ENCODE results near the gene SLC24A2.
"Not testable (repeated sequence)": the region's sequence is repeated elsewhere in the genome, so short reads cannot be mapped to it uniquely, and the experiment has no call there.

SLC24A2 gene

DNA sequence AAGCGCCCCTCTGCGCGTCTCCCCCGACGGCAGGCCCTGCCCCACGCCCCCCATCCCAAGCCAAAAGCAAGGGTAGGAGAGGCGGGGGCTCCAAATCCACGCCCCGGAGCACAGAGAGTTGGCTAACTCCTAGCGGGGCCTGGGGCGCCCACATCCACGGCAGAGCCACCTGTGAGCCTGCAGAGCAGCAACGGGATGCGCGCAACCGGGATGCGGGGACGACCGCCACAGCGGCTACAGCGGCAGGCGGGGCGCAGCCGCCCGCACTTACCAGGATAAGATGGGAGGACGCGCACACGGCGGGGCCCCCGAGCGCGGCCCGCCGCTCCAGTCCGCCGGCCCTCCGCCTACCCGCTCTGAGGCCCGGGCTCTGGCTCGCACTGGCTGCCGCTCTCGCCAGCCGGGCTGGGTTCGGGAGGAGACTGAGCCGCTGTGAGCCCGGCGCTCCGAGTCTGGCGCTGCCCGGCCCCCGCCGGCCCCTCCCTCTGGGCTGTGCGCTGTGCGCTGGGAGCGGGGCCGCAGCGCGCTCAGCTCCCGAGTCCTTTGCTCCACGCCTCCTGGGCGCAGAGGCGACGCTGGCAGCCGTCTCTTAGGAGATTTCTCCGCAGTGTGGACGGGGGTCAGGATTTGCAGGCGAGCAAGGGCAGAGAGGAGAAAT lies at the start of gene SLC24A2:
TSS of gene SLC24A2 (minus strand) at position 424 of the 658 bp plus-strand sequence.
- no peak for DNase-seq

DNA sequence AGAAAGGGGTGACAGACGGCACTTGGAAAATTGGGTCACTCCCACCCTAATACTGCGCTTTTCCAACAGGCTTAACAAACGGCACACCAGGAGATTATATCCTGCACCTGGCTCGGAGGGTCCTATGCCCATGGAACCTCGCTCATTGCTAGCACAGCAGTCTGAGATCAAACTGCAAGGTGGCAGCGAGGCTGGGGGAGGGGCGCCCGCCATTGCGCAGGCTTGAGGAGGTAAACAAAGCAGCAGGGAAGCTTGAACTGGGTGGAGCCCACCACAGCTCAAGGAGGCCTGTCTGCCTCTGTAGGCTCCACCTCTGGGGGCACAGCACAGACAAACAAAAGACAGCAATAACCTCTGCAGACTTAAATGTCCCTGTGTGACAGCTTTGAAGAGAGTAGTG lies 44.5 kb upstream of the SLC24A2 start:
- DNase-seq: not testable (repeated sequence)

DNA sequence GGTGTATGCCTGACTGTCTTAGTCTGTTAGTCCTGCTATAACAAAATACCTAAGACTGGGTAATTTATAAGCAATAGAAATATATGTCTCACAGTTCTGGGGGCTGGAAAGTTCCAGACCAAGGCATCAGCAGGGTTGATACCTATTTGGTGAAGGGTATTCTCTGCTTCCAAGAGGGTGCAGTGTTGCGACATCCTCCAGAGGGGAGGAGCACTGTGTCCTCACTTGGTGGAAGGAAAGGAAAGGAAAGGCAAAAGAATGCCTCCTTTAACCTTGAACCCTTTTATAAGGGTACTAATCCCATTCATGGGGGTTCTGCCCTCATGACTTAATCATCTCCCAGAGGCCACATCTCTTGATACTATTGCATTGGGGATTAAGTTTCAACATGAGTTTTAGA lies 42.0 kb upstream of the SLC24A2 start:
- no peak for DNase-seq

DNA sequence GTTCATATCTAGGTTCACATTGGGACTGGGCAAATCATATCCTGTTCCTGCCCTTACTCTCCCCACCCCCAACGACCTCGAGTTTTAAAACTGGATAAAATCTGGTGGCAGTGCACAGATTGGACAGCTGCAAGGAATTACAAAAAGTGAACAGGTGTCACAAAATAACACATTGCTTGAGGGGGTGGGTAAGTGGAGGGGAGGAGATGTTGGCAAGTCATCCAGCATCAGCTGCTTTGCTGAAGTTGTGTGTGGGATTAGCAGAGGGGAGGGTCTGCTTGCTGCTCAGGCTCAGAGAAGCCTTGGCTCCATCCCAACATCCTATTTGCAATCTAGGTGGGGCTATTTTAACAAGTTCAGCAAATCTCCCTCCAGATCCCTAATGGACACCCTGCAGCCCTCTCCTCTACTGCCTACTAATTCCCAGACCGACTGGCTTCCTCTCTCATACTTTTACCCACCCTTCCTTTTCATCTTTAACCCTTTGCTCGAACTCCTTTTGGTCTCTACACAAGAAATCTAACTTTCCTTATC lies 39.8 kb upstream of the SLC24A2 start:
- DNase-seq: no peak

DNA sequence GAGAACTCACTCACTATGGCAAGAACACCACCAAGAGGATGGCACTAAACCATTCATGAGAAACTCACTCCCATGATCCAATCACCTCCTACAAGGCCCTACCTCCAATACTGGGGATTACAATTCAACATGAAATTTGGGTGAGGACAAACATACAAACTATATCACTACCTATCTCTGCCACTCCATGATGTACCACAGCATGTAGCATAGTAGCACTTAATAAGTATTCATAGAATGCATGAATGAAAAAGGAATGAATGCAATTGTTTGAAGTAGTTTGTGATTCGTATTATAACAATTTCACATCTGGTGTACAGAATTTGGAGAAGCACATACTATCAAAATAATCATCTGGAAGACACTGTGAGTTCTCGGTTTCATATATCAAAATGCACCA lies 27.9 kb upstream of the SLC24A2 start:
- no peak for DNase-seq

DNA sequence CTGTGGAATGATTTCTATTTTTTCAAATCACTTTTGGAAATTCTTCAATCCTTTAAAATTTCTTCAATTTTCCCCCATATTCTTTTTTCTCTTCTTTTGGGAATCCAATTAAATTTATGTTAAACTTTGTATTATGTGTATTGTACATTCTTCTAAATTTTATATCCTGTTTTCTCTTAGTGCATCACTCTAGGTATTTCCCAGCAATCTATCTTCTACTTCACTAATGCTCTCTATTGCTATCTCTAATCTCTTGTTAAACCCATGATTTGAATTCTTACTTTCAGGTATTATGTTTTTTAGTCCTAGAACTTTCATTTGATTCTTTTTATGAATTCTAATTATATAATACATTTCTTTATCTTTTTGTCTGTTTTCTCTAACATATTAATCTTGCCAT lies 23.4 kb upstream of the SLC24A2 start:
- DNase-seq: no peak

DNA sequence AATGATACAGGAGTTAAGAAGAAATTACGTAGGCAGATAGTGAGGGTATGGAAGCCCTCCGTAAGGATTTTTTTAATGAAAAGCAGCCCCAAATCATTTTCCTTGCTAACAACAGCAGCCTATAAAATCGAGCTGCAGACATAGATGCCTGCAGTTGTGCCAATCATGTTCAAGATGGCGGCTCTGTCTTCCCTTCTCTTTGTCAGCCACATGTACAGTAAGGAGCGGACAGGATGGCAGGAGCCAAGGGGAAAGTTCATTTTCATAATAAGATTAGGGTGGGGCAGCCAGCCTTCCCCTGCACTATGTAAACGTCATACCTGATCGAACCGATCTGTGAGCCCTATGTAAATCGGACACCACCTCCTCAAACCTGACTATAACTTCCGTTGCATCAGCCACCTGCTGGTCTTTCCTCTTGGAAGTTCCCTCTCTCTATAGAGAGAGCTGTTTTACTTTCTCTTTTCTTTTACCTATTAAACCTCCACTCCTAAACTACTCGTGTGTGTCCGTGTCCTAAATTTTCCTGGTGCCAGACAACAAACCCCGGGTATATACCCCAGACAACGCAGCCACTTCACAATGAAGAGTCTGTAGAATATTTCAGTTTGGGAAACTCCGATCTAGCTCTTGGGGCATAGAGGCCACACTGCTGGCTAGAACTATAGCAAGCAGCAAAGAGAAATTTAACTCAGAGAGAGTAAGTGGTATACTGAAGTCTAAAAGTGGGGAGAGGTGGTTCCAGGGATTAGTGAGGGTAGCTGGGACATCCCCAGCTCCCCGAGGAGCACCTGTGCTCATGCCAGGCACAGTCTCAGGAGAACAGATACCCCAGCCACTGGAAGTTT lies 20.8 kb upstream of the SLC24A2 start:
- no peak for DNase-seq

DNA sequence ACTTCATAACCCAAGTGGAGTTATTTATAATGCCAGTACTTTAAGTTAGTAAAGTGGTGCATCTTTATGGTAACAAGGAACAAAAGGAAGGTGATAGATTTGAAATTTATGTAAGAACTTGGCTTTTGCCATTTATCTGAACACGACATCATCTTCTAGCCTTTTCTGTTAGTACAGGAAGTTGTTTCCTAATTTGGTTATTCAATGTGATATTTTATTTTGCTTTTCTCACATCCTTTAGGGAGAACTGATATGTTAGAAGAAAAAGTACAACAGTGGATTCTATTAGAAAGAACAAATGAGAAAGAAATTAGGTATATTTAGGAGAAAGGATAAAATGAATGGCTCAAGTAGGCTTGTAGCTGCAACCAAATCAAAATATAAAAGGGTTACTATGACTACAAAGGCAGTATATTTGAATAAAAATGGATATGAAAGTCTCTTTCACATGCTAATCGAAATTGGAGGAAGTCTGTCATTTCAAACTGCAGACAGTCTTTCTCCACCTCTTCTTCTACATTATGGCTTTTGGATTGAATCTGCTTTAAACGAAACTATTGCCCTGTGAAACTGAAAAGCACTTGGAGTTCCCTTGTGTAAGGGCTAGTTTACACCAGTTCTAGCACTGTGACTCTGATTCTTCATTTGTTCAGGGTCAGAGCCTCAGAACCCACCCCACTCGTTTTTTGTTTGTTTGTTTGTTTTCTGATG lies 18.5 kb upstream of the SLC24A2 start:
- DNase-seq: no peak

DNA sequence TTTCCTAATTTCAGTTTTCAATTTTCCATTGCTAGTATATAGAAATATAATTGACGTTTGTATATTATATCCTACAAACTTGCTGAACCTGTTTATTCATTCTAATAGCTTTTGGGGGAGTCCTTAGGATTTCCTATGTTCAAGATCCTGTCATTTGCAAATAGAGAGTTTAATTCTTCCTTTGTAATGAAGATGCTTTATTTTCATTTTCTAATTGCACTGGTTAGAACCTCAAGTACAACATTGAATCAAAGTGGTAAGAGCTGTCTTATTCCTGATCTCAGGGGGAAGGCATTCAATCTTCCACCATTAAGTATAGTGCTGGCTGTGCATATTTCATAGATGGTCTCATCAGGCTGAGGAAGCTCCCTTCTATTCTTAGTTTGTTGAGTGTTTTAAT lies 15.6 kb upstream of the SLC24A2 start:
- DNase-seq: no peak

DNA sequence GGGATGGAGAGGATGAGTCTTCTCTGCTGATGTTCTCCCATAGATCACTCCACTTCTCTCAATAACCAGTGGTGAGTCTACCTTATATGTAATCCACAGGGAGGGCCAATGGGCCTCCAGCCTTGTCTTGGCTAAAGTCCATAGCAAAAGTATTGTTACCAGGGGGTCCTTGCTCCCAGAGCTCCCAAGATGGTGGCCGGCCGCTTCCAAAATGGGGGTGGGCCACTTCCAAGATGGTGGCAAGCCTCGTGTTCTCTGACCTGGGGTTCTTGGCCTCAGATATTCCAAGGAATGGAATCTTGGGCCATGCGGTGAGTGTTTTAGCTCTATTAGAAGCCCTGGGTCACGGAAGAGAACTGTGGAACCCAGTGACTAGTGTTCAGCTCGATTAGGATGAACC lies 12.0 kb upstream of the SLC24A2 start:
- DNase-seq: no peak

DNA sequence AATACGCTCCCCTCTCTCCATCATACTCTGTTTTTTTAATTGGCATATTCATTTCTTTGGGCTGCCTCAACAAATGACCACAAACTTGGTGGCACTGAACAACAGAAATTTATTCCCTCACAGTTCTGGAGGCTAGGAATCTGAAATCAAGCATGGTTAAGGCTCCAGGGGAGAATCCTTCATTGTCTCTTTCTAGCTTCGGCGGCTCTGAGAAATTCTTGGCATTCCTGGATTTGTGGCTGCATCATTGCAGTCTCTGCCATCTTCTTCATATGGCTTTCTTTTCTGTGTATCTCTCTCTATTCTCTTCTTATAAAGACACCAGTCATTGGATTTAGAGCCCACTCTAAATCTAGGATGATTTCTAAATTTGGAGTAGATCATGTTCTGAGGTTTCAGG lies 10.9 kb upstream of the SLC24A2 start:
- no peak for DNase-seq

DNA sequence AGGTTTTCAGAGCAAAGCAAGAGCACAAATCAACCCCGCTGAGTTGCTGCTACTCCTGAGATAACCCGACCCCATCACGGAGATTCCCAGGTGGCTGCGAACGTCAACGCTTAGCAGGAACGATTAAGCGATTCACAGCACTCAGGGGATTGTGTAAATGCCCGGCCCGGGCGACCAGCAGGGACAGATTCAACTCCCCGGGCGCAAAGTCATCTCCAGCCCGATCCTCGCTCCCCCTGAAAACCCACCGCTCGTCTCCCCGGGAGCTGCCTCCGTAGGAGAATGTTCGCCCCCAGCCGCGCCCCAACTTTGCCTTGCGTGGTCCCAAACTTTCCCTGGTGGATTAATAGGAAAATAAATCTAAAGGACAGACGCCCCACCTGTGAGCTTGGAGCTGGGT lies 685 bp downstream of the SLC24A2 start:
- DNase-seq: no peak

DNA sequence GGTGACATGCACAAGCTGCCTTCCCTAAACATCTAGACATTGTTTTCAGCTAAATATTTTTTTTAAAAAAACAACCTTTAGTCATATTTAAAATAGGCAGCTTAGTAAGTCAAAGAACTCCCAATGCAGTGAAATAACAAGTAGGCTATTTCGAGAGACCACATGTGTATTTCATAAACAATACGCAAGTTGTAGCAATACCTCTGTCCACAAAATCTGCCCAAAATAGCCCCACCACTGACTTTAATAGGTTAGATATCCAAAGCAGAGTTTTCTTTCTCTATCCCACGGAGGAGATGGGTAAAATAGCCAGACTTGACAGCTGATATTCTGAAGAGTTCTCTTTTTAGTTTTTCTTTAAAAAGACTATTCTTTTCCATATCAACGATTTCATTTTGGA lies 1.2 kb downstream of the SLC24A2 start:
- DNase-seq: no peak

DNA sequence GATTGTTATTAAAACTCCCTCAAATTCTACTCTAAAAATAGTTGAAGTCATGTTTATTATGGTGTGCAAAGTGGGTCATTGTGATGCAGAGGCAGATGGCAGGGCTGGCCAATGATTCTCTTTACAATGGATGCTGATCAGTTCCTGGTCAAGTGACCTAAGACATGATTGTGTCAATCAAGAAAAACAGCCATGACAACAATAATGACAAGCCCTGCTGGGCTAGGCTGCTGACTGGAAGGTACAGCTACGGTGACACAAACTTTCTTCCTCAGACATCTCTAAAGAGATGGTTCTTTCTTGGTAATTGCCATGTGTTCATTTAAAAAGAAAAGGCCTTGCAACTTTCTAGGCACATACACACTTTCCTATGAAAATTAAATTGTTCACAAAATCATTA lies 3.6 kb downstream of the SLC24A2 start:
- no peak for DNase-seq

DNA sequence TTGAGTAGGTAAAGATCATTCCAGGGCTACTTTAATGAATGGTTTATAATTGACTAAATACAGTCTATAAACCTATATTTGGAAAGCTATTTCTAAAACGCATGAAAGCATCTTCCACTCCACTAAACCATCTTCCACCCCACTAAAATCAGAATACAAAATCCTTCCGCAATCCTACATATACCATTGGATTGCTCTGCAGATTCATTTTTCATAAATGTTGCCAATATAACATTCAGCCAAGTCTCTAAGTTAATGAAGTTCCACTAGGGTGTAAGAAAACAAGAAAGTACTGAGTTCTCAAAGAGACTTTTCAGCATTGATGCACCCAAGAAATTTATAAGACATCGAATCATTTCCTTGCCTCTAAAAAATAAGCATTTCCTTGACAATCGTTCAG lies 4.7 kb downstream of the SLC24A2 start:
- DNase-seq: no peak

DNA sequence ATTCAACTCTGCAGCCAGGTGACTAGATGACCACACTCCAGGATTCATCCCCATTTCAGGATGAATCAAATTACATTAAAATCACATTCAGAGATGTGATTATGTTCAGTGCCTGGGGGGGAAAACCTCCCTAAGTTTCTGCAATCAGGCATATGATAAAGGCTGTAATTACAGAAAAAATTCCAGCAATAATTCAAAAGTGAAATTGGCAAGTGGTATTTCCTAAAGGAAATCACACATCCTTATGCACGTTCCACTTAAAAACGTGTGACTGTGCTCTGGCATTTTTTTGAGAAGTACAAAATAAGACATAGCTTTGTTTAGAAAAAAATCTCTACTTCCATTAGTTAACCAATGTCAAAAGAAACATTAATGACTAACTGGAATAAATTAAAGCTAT lies 5.3 kb downstream of the SLC24A2 start:
- no peak for DNase-seq

DNA sequence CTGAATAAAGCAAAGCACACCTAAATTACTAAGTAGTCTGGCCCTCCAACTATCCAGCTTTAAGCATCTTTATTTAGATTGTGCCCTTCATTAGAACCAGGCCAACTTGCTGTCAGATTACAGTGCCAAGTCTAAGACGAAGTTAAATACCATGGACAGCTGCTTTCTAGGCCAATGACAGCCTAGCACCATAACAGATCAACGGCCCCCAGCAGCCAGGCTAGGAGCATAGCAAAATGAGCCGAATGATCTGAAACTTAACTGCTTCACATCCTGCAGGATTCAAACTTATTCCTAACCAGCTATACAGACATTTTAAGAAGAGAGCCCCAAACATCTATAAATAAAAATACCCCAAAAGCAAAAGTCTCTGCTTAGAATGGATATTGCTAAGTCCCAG lies 6.8 kb downstream of the SLC24A2 start:
- DNase-seq: no peak

DNA sequence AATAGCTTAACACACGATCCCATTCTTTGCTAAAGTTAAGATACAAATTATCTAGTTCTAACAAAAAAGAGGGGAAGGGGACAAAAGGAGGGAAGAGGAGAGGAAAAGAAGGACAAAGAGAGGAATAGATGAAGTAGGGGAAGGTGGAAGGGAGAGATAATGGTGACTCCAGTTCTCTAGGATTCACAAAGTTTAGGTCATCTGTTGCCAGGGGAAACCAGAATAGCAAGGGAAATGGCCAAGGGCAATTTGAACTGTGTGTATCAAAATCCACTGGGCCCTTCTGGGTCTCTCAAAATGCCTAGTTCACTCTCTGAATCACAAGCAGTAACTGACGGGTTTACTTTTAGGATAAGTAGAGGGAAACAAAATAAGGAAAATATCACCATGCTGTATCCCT lies 7.6 kb downstream of the SLC24A2 start:
- DNase-seq: no peak

DNA sequence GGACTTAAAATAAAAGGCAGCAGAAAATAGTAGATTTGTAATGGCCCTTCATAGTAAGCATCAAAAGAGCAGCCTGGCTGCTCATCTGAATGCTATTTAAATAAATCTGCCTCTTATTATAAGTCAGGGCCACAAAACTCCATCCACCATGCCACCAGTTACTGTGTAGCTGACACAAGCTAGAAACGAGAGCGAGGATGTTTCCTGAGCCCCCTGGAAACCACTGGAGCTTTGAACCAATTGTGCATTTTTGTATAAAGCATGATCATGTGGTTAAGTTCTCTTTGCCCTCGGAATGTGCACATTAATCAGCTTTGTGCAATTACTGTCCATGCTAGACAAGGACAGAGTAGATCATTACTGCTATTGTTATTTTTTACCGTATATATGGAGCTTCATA lies 17.4 kb downstream of the SLC24A2 start:
- no peak for DNase-seq

DNA sequence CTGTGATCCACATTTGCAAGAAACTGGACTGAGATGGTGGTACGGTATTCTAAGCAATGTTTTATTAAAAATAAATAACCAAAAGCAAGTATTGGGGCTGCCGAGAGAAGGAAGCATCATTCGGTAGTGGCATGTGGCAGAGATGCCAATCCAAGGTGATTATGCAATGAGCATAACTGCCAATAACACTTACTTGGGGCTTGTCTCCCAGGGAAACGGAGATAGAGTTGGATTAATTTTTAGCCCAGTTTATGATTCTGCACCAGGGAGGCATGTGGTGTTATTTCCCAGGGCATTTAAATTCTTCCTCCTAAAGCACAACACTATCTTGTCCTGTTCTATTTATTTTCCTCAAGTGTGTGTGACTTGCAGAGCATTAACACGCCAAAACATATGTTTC lies 17.9 kb downstream of the SLC24A2 start:
- no peak for DNase-seq

DNA sequence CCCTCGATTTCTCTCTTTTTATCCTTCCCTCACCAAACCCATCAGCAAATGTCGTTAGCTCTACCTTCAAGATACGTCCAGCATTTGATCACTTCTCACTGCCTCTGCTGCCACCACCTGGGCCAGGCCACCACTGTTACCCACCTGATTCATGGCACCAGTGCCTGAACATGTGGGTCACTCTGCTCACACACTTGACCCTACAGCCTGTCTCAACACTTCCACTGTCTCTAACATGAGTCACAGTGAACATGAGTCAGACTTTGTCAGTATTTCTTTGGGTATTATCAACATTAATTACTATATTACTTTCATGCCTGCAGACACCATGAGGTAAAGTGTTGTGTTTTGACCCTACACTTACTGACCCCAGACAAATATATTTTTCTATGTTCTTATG lies 19.6 kb downstream of the SLC24A2 start:
- DNase-seq: no peak

DNA sequence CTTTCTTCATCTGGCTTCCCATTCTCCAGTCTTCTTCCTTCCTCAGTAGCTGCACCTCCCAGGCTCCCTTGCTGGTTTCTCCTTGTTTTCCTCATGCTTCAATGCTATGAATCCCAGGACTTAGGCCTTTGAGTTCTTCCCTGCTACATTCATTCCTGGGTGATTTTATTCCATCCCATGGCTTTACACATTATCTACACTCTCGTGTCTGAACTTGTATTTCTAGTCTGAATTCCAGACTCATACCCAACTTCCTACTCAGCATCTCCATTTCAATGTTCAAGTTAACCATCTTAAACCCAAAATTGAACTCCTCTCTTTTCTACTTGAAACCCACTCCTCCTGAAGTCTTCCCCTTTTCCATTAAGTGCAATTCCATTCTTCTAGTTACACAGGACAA lies 20.0 kb downstream of the SLC24A2 start:
- no peak for DNase-seq

DNA sequence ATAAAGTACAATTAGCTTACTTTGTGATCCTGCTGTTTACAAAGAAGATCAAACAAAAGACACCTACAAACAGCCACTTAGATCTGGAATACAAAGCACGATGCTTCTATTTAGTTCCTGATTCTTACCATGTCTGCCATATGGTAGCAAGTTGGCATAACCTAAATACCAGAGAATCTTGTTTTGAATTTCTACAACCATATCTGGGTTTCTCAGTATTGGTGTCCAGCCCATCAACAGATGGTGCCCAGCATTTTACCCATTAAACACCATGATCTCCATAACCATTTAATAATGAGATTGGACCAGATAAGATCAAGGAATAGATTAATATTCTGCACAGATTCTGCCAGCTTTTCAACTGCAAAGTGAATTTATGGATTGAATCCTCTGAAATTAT lies 29.8 kb downstream of the SLC24A2 start:
- no peak for DNase-seq

DNA sequence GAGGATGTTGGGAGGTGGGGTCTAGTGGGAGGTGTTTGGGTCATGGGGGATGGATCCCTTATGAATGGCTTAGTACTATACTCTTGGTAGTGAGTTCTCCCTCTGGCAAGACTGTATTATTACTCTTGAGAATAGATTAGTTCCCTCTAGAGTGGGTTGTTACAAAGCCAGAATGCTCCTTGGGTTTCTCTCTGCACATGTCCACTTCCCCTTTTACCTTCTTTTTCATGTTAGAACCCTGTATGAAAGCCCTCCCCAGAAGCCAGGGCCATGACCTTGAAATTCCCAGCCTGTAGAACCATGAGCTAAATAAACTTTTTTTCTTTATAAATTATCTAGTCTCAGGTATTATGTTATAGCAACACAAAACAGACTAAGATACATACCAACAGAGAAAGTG lies 31.1 kb downstream of the SLC24A2 start:
- no peak for DNase-seq
